Cardiac muscle cell (in vitro differentiated cells and primary cell): ENCODE measurements around the gene KCNJ10. TPM values are rescaled to one million over a fixed set of nuclear protein-coding genes. Genes with fewer than 3 reads are reported as not detected.
A peak's percentile ranks its signal among the peaks of the same experiment; 100 is the strongest.

ENCODE experiments used
- DNase-seq, 2 donors: peaks; one replicate each; pipeline versions ENCODE4 v3.0.0 to v3.0.0-alpha.2; 2010 to 2017; ENCODE audit warnings: low read depth in 1 of 2, low spot score in 1 of 2
- H3K27ac ChIP-seq: fragments of 200-600 bp; sonication (generic); 2 replicates; pipeline ENCODE4 v1.5.1; 2016
- H3K27me3 ChIP-seq: fragments of 200-600 bp; sonication (generic); 2 replicates; pipeline ENCODE4 v1.6.0; 2016; ENCODE audit warnings: control low read depth
- H3K36me3 ChIP-seq: fragments of 200-600 bp; sonication (generic); 2 replicates; pipeline ENCODE4 v1.5.1; 2016; ENCODE audit warnings: control low read depth
- H3K4me1 ChIP-seq: fragments of 200-600 bp; sonication (generic); 2 replicates; pipeline ENCODE4 v1.8.1; 2017; ENCODE audit warnings: low read depth, mild to moderate bottlenecking, mixed run types
- H3K4me3 ChIP-seq: fragments of 200-600 bp; sonication (generic); 2 replicates; pipeline ENCODE4 v1.5.1; 2016; ENCODE audit warnings: mild to moderate bottlenecking
- H3K9me3 ChIP-seq: fragments of 200-600 bp; sonication (generic); 2 replicates; pipeline ENCODE4 v1.5.1; 2017; ENCODE audit warnings: low read depth, mild to moderate bottlenecking, control low read depth
- polyA plus RNA-seq: library from polyadenylated mRNA; unstranded; fragments of >200 nt; fragmentation: Nextera tagmentation; extraction: Ambion mirVana; gene quantifications from 2 replicates; pipeline ENCODE4 v1.2.1, GENCODE V29; 2016
- total RNA-seq: library from RNA; depleted of rRNA; stranded (reverse); fragments of >200 nt; gene quantifications from 2 replicates; pipeline ENCODE4 v1.2.3, GENCODE V29; 2016
- TF ChIP-seq, protein P1 (sequence below): IDR thresholded peaks from 2 replicates; pipeline ENCODE4 v1.5.1; 2012; ENCODE audit warnings: low read depth, mild to moderate bottlenecking, low read length

The KCNJ10 gene
- total and polyA plus RNA-seq, 2 experiments from 2014 or later = 0.35 to 0.42 TPM

DNA sequence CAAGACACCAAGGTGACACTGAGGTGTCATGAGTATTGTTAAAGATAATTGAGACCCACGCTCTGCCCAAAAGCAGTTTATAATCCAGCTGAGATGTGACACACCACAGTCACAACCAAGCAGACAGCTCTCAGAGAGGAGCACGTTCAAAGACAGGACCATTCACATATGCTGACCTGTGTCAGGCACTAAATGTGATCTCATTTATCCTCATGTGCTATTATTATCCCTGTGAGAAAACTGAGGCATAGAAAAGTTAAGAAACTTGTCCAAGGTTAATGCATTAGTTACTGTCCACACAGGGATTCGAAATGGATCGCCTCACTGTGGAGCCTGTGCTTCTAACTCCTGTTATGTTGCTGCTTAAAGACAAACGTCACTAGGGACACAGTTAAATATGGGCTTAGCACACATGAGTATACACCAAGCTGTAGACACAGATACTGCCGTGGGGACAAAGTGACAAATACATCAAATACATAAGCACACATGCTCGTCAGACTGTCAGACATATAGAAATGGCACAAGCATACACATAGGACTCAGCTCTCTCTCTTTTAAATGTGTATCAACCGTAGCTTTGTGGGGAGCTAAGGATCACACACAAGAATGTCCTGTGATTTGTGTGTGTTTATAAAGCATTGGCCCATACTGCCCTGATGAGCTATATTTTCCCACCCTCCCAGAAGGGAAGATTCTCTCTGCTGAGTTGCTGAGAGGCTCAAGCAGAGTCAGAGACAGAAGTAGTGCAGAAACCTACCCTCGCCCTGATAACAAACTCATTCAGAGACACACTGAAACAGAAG is 32.0 kb upstream of the KCNJ10 start:
- TF ChIP-seq, protein P1, sequence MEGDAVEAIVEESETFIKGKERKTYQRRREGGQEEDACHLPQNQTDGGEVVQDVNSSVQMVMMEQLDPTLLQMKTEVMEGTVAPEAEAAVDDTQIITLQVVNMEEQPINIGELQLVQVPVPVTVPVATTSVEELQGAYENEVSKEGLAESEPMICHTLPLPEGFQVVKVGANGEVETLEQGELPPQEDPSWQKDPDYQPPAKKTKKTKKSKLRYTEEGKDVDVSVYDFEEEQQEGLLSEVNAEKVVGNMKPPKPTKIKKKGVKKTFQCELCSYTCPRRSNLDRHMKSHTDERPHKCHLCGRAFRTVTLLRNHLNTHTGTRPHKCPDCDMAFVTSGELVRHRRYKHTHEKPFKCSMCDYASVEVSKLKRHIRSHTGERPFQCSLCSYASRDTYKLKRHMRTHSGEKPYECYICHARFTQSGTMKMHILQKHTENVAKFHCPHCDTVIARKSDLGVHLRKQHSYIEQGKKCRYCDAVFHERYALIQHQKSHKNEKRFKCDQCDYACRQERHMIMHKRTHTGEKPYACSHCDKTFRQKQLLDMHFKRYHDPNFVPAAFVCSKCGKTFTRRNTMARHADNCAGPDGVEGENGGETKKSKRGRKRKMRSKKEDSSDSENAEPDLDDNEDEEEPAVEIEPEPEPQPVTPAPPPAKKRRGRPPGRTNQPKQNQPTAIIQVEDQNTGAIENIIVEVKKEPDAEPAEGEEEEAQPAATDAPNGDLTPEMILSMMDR = no peak
- H3K9me3 ChIP-seq = no peaks in the 10 kb centered on the region
- DNase-seq = no peak
- H3K4me1 ChIP-seq = peaks cover 19% of the 10 kb centered on the region
- no peak overlapping the region for H3K27ac ChIP-seq
- H3K4me3 ChIP-seq = no peak overlapping the region
- H3K27me3 ChIP-seq = no peaks in the 10 kb centered on the region
- no peaks in the 10 kb centered on the region for H3K36me3 ChIP-seq

DNA sequence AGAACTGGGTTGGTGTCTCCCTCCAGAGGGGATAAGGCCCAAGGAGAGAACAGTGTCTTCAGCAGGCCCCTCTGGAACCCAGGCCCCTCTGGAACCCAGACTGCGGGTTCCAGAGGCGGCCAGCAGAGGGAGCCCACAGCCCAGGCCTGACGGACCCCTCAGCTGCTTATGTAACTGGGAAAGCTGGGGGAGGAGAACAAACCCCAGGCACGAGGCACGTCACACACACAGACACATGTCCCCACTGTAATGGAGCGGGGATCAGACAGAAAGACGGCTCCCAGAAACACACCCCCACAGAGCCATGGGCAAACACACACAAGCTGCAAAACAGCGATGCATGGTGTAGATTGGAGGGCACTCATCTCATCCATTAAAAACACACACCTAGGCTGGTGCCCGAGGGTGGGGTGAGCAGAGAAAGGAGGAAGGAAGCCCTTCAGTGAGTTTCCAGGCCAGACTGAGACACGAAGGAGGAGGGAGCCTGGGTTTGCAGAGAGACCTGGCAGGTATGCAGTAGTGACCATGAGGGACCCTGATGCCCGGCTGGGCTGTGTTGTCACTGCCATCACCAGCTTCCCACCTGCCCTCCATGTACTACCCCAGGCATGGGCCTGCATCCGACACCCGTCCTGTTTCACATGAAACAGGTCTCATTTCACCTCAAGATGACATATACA is 31.2 kb upstream of the KCNJ10 start:
- Histone ChIP-seq H3K9me3 (no peaks in the 10 kb centered on the region), H3K4me3 (no peak overlapping the region), H3K27ac (no peak overlapping the region), H3K36me3 (no peaks in the 10 kb centered on the region), H3K4me1 (peaks cover 19% of the 10 kb centered on the region), H3K27me3 (no peaks in the 10 kb centered on the region)
- peak; percentile 71 to 87 for DNase-seq
- TF ChIP-seq, protein P1 = peak; percentile 97

DNA sequence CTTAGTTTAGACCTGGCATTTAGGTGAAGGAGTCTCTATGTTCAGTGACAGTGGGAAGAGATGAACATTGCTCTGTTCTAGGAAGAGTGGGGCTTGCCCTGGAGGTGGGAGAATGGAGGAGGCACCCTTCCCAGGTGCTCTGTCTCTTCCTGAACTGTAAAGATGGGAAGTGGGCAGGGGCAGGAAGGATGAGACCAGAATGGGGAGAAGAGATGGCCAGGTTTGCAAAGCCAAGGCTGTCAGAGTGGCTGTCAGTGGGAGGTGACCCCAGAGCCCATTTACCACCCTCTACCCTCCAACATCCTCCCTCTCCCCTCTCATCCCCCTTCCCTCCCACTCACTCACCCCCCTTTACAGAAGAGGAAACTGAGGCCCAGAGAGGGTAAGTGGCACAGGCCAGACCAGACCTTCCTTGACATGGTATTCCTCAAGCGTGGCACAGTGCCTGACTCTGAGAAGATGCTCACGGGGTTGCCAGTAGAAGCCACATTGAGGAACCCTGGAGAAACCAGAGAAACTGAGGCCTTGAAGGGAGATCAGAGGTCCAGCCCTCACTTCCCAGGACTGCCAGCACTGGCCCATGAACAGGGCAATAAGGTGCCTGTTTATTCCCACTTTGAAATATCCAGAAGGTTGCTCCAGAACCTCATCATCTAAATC is 29.9 kb upstream of the KCNJ10 start:
- H3K4me3 ChIP-seq = no peak overlapping the region
- H3K4me1 ChIP-seq = peaks cover 19% of the 10 kb centered on the region
- H3K36me3 ChIP-seq = no peaks in the 10 kb centered on the region
- no peaks in the 10 kb centered on the region for H3K9me3 ChIP-seq
- TF ChIP-seq, protein P1 = no peak
- H3K27ac ChIP-seq = no peak overlapping the region
- DNase-seq = no peak
- no peaks in the 10 kb centered on the region for H3K27me3 ChIP-seq

DNA sequence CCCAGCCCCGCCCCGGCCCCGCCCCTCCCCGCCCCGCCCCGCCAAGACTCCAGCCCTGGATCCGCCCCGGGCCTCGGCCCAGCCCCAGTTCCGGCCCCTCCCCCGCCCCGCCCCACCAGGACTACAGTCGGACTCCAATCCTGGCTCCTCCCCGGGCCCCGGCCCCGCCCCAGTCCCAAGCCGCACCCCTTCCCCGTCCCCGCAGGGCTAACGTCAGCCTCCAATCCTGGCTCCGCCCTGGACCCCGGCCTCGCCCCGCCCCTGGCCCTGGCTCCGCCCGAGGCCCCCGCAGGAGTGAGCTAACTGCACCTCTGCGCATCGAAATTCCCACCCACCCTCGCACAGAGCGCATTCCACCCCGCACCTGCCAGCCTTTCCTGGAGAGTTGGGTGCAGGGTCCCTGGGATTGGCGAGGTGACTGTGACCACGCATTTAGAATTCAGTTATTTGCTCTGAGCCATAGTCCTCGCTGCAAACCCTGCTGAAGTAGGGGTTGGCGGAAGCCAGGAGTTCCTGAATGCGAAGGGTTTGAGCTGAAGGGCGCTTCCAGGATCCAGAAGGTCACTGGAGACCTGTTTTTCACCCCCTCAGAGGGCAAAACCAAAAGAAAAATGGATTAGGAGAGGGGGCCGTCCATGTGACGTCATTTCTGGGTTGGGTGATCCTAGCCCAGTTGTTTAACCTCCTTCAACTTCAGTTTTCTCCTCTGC is 29.0 kb upstream of the KCNJ10 start:
- TF ChIP-seq, protein P1 = no peak
- H3K4me3 ChIP-seq = peak overlapping the region; percentile 28
- no peaks in the 10 kb centered on the region for H3K36me3 ChIP-seq
- peak; percentile 96 for DNase-seq
- H3K9me3 ChIP-seq = no peaks in the 10 kb centered on the region
- H3K27me3 ChIP-seq = no peaks in the 10 kb centered on the region
- H3K4me1 ChIP-seq = peaks cover 14% of the 10 kb centered on the region
- H3K27ac ChIP-seq = peak overlapping the region; percentile 57
